ENCODE measurements around the gene LHX1. TPM values are rescaled to one million over a fixed set of nuclear protein-coding genes. Genes with fewer than 3 reads are reported as not detected.

Gene LHX1
- total and polyA plus RNA-seq, 2 of the 8 experiments (the other 6 are each of a cell fraction or from before 2014, with no cell fraction given), result 0.26 to 0.93 TPM

DNA sequence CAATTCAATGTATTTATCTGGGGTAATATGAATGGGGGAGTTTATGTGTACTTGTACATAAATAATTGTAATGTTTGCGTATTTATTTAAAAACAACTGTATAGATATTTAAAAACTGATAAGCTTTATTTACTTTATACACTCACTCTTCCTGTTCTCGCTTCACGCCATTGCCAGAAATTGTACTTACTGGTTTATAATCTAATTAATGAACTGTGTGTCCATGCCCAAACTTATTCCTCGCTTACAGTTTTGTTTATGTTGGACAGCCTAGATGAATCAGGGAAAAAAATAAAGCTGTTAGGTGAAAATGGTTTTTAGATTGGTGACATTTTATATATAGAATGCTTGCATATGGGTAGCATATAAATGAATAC, 42.3 kb downstream of the LHX1 start:
- POLR2A ChIA-PET (ENCODE audit: partially characterized antibody), result interaction anchor here (0.6 kb wide), 1 partner anchor 64 kb away, joined by 3 read pairs; no protein-coding TSS in a partner anchor
- Histone ChIP-seq H2BK120ac (replicated peaks; ENCODE audit: low read depth, low read length) (no peak overlapping the region), H4K8ac (ENCODE audit: extremely low read depth, insufficient read depth, low read length) (no peak overlapping the region), H3K27ac (ENCODE audit: low read depth, low read length) (no peak overlapping the region), H3K4me3 (ENCODE audit: extremely low read depth in 1 of 4, insufficient read depth in 2 of 4, low read depth in 3 of 4, low read length in 4 of 4) (no peak overlapping the region), H2BK5ac (ENCODE audit: low read depth, low read length) (no peak overlapping the region), H4K91ac (replicated peaks; ENCODE audit: insufficient read length, low read length) (no peak overlapping the region), H3K36me3 (ENCODE audit: control insufficient read depth in 2 of 4, insufficient read depth in 4 of 4, low read length in 3 of 4) (no peaks in the 10 kb centered on the region; a peak in 1 of 8 replicates), H2BK15ac (ENCODE audit: low read length) (no peak overlapping the region), H3K79me2 (ENCODE audit: control insufficient read depth in 1 of 2, insufficient read depth in 2 of 2, low read length in 2 of 2) (peaks cover 0 to 21% of the 10 kb centered on the region in 2 experiments; a peak in 1 of 4 replicates), H3K4ac (replicated peaks; ENCODE audit: insufficient read length, low read depth, low read length) (no peak overlapping the region), H3K23me2 (ENCODE audit: low read depth, low read length) (no peaks in the 10 kb centered on the region), H2BK12ac (ENCODE audit: low read depth, low read length) (no peak overlapping the region), H2BK20ac (ENCODE audit: low read length) (no peak overlapping the region), H3K18ac (ENCODE audit: extremely low read depth, low read length) (no peak overlapping the region), H3K27me3 (replicated peaks in 1 of 4; ENCODE audit: control insufficient read depth in 3 of 4, extremely low read depth in 1 of 4, insufficient read depth in 3 of 4, low read length in 3 of 4) (no peaks in the 10 kb centered on the region), H3K4me1 (replicated peaks in 1 of 4; ENCODE audit: control insufficient read depth in 3 of 4, insufficient read depth in 4 of 4, low read length in 3 of 4) (no peaks in the 10 kb centered on the region), H3K14ac (ENCODE audit: insufficient read length) (no peak overlapping the region), H4K20me1 (replicated peaks in 1 of 2; ENCODE audit: control insufficient read depth in 1 of 2, insufficient read depth in 2 of 2, low read length in 2 of 2) (peaks cover 0 to 2% of the 10 kb centered on the region in 2 experiments), H3K9ac (replicated peaks in 1 of 4; ENCODE audit: extremely low read depth in 1 of 4, low read depth in 3 of 4, low read length in 3 of 4) (no peak overlapping the region), H3K56ac (replicated peaks; ENCODE audit: insufficient read length, low read depth, low read length) (no peak overlapping the region), H3K23ac (ENCODE audit: insufficient read length) (no peak overlapping the region), H3K9me3 (ENCODE audit: insufficient read depth in 2 of 2, low read depth in 1 of 2, low read length in 1 of 2) (no peaks in the 10 kb centered on the region), H3K4me2 (ENCODE audit: insufficient read depth in 1 of 2, low read depth in 2 of 2, low read length in 2 of 2) (no peak overlapping the region), H3K79me1 (ENCODE audit: low read depth, low read length) (no peaks in the 10 kb centered on the region; the same call in 1 of the 2 replicates), H2AFZ (ENCODE audit: low read length) (no peak overlapping the region), H4K5ac (ENCODE audit: insufficient read length, low read depth, low read length) (no peak overlapping the region), H2AK5ac (ENCODE audit: low read depth, low read length) (no peak overlapping the region)
- no peak for DNase-seq (ENCODE audit: low read depth in 1 of 2, low spot score in 2 of 2)
- CTCF ChIA-PET (ENCODE audit: partially characterized antibody), result interaction anchor here (0.7 kb wide), 1 partner anchor 86 kb away, joined by 3 read pairs; no protein-coding TSS in a partner anchor
- TF ChIP-seq, protein P1, sequence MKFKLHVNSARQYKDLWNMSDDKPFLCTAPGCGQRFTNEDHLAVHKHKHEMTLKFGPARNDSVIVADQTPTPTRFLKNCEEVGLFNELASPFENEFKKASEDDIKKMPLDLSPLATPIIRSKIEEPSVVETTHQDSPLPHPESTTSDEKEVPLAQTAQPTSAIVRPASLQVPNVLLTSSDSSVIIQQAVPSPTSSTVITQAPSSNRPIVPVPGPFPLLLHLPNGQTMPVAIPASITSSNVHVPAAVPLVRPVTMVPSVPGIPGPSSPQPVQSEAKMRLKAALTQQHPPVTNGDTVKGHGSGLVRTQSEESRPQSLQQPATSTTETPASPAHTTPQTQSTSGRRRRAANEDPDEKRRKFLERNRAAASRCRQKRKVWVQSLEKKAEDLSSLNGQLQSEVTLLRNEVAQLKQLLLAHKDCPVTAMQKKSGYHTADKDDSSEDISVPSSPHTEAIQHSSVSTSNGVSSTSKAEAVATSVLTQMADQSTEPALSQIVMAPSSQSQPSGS (IDR thresholded peaks at IDR 0.05; ENCODE audit: low read length), result no peak
- no peak for TF ChIP-seq BRCA1 (IDR thresholded peaks at IDR 0.05; ENCODE audit: low read depth, low read length)
- no peak for TF ChIP-seq RNF2 (IDR thresholded peaks at IDR 0.05; ENCODE audit: borderline replicate concordance, low read depth, low read length, missing control alignments, poor library complexity, severe bottlenecking)
- no peak for TF ChIP-seq CHD1 (IDR thresholded peaks at IDR 0.05; ENCODE audit: low read depth, low read length)
- TF ChIP-seq RXRA (IDR thresholded peaks at IDR 0.05; ENCODE audit: insufficient read depth, low read depth, low read length), result no peak
- 87% methylated on average over 4 of the region's 4 CpGs; no CpG with 5 or more reads in 1 of the 2 experiments for WGBS, 2 experiments (ENCODE audit: extremely low coverage in 1 of 2, insufficient coverage in 1 of 2, insufficient read length in 1 of 2, insufficient replicate concordance in 2 of 2, low coverage in 1 of 2, low lambda C conversion rate in 2 of 2, missing lambda C conversion rate in 1 of 2)
- no peak for FAIRE-seq

All from H1 (cell line).